Measurements from ENCODE around the gene NSUN7.

GRCh38 chr4:40702137-40702799 lies 47.5 kb upstream of the NSUN7 start:
- TF ChIP-seq CTCF (IDR thresholded peaks at IDR 0.05) (no peak), POLR2A (IDR thresholded peaks at IDR 0.05) (no peak)
